HL-60 (cell line): ENCODE data around the gene SLC7A14.

Source experiments
- DNase-seq, 2 experiments: peaks; one replicate each; pipeline ENCODE4 v3.0.0-alpha.2; 2010 to 2020; ENCODE audit warnings: low read depth in 1 of 2, low spot score in 1 of 2
- H3K27ac ChIP-seq: fragments of 250-450 bp; sonication (Bioruptor Pico); replicated peaks from 2 replicates; pipeline ENCODE4 v1.5.1; 2020; ENCODE audit warnings: mild to moderate bottlenecking, moderate library complexity
- H3K27me3 ChIP-seq: fragments of 250-450 bp; sonication (Bioruptor Pico); 2 replicates; pipeline ENCODE4 v1.5.1; 2021; ENCODE audit warnings: mild to moderate bottlenecking, moderate library complexity; ENCODE audit not compliant: insufficient read depth, poor library complexity, severe bottlenecking
- H3K4me3 ChIP-seq: replicated peaks from 2 replicates; pipeline ENCODE4 v1.5.1; 2011; ENCODE audit warnings: mild to moderate bottlenecking, control low read depth, low read length; ENCODE audit not compliant: insufficient read depth
- GABPA ChIP-seq: IDR thresholded peaks from 2 replicates; pipeline ENCODE4 v1.6.1; 2012; ENCODE audit warnings: low read depth
- POLR2AphosphoS5 ChIP-seq: IDR thresholded peaks from 2 replicates; pipeline ENCODE4 v1.6.1; 2012; ENCODE audit warnings: low read depth
- SPI1 ChIP-seq: IDR thresholded peaks from 2 replicates; pipeline ENCODE4 v1.6.1; 2012; ENCODE audit warnings: low read depth, mild to moderate bottlenecking, borderline replicate concordance
- TF ChIP-seq, protein P1 (sequence below): IDR thresholded peaks from 2 replicates; pipeline ENCODE4 v1.6.1; 2012; ENCODE audit warnings: low read depth; ENCODE audit not compliant: insufficient replicate concordance
- TF ChIP-seq, protein P2 (sequence below): IDR thresholded peaks from one replicate; pipeline ENCODE4 v1.5.1; 2011; ENCODE audit warnings: low read length, control low read depth, inconsistent platforms; ENCODE audit not compliant: insufficient read depth

The SLC7A14 gene

DNA sequence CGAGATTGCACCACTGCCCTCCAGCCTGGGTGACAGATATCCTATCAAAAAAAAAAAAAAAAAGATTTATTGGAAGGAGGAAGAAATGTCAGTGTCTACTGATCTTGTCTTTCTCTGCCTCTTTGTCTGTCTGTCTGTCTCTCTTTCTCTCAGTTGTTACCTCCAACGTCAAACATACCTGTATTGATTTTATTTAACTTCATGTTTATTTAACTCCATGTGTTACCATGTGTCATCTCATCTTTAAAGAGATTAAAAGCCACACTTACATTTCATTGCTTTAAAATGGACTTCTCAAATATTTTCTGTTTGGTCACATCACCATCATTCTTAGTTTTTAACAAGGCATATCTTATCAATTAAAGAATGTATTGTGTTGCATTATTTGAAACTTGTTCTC is 157.8 kb downstream of the SLC7A14 start:
- Histone ChIP-seq H3K27me3 (no peaks in the 10 kb centered on the region), H3K4me3 (no peak overlapping the region), H3K27ac (no peak overlapping the region)
- no peak for TF ChIP-seq SPI1
- no peak for TF ChIP-seq POLR2AphosphoS5
- TF ChIP-seq GABPA: no peak
- TF ChIP-seq, protein P1, sequence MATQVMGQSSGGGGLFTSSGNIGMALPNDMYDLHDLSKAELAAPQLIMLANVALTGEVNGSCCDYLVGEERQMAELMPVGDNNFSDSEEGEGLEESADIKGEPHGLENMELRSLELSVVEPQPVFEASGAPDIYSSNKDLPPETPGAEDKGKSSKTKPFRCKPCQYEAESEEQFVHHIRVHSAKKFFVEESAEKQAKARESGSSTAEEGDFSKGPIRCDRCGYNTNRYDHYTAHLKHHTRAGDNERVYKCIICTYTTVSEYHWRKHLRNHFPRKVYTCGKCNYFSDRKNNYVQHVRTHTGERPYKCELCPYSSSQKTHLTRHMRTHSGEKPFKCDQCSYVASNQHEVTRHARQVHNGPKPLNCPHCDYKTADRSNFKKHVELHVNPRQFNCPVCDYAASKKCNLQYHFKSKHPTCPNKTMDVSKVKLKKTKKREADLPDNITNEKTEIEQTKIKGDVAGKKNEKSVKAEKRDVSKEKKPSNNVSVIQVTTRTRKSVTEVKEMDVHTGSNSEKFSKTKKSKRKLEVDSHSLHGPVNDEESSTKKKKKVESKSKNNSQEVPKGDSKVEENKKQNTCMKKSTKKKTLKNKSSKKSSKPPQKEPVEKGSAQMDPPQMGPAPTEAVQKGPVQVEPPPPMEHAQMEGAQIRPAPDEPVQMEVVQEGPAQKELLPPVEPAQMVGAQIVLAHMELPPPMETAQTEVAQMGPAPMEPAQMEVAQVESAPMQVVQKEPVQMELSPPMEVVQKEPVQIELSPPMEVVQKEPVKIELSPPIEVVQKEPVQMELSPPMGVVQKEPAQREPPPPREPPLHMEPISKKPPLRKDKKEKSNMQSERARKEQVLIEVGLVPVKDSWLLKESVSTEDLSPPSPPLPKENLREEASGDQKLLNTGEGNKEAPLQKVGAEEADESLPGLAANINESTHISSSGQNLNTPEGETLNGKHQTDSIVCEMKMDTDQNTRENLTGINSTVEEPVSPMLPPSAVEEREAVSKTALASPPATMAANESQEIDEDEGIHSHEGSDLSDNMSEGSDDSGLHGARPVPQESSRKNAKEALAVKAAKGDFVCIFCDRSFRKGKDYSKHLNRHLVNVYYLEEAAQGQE: no peak
- TF ChIP-seq, protein P2, sequence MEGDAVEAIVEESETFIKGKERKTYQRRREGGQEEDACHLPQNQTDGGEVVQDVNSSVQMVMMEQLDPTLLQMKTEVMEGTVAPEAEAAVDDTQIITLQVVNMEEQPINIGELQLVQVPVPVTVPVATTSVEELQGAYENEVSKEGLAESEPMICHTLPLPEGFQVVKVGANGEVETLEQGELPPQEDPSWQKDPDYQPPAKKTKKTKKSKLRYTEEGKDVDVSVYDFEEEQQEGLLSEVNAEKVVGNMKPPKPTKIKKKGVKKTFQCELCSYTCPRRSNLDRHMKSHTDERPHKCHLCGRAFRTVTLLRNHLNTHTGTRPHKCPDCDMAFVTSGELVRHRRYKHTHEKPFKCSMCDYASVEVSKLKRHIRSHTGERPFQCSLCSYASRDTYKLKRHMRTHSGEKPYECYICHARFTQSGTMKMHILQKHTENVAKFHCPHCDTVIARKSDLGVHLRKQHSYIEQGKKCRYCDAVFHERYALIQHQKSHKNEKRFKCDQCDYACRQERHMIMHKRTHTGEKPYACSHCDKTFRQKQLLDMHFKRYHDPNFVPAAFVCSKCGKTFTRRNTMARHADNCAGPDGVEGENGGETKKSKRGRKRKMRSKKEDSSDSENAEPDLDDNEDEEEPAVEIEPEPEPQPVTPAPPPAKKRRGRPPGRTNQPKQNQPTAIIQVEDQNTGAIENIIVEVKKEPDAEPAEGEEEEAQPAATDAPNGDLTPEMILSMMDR: no peak
- DNase-seq: no peak

DNA sequence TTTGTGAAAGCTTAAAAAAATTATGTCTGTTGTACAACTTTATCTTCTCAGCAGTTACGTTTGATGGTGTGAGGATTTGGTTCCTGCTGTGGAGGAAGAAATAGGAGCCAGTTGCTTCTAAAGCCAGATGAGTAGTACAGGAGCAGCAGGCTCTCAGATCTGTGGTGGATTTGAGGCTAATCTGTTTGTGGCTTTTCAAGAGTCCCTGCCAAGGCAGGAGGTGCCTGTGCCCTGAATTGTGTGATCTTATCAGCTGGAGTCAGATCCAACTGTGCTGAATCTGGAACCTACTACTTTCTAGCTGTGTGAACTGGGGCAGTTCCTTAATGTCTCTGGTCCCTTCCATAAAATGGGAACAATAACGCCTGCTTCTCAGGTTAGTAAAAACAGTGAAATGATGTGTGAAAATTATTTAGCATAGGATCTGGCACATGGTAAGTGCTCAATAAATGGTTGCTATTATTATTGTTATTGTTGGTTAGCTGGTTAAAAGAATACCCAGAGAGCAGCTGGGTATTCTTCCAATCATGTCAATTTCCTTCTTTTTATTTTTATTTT is 159.6 kb downstream of the SLC7A14 start:
- DNase-seq: no peak
- Histone ChIP-seq H3K4me3 (no peak overlapping the region), H3K27me3 (no peaks in the 10 kb centered on the region), H3K27ac (no peak overlapping the region)
- TF ChIP-seq POLR2AphosphoS5 (no peak), SPI1 (no peak), GABPA (no peak)
- TF ChIP-seq, protein P1: no peak
- TF ChIP-seq, protein P2: no peak

DNA sequence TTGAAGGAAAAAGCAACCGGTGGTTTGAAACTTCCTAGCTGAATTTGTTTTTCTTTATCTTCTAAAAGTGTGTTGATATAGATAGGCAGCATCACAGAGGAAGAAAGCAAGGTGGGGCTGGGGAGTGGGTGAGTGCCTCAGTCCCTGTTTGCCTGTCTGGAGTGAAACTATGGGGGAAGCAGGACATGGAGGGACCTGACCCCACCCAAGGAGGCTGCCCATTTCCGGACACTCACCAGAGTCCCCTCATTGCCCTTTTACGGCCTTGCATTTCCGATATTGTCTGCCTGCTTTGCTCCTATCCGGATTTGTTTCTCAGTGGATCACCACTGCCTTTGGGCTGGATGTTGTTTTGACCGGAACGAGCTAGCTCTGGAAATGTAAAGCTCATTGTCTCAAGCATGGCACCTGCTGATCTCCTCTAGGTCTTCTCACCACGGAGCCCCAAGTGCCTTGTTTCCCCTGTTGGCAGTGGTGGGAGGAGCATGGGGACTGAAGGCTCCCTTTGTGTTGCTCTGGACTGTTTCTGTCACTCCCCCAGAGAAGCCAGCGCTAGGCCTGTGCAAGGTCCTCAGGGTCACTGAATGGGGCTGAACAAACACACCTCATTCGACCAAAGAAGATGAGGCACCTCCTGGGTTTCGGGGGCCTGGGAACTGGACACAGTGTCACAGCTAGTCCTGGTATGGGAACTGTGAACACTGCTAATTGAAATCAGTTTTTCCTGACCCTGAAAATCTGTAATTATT is 160.2 kb downstream of the SLC7A14 start:
- TF ChIP-seq POLR2AphosphoS5 (no peak), SPI1 (no peak), GABPA (no peak)
- TF ChIP-seq, protein P2: no peak
- TF ChIP-seq, protein P1: no peak
- Histone ChIP-seq H3K27me3 (no peaks in the 10 kb centered on the region), H3K27ac (no peak overlapping the region), H3K4me3 (no peak overlapping the region)
- no peak for DNase-seq
